Immature natural killer cell (primary cell): ENCODE results near the gene HEATR1. TPM values are rescaled to one million over a fixed set of nuclear protein-coding genes. Genes with fewer than 3 reads are reported as not detected.

Experiments used
- DNase-seq, 3 donors: peaks; one replicate each; pipeline ENCODE4 v3.0.0; 2022; ENCODE audit warnings: mixed read lengths in 1 of 3
- H3K27ac Mint-ChIP-seq, 6 donors: one replicate each; pipeline ENCODE4 v1.8.0; 2020; ENCODE audit warnings: mixed read lengths in 6 of 6, mild to moderate bottlenecking in 5 of 6, inconsistent platforms in 4 of 6, moderate library complexity in 3 of 6
- H3K27me3 Mint-ChIP-seq, 3 donors: one replicate each; pipeline ENCODE4 v1.8.0; 2020 to 2021; ENCODE audit warnings: low read depth in 3 of 3, mild to moderate bottlenecking in 3 of 3, mixed read lengths in 3 of 3, moderate library complexity in 3 of 3, inconsistent platforms in 1 of 3
- H3K36me3 Mint-ChIP-seq, 3 donors: one replicate each; pipeline ENCODE4 v1.8.0; 2020; ENCODE audit warnings: mixed read lengths in 3 of 3, inconsistent platforms in 2 of 3, mild to moderate bottlenecking in 2 of 3
- H3K4me1 Mint-ChIP-seq, 2 donors: one replicate each; pipeline ENCODE4 v1.8.0; 2020; ENCODE audit warnings: inconsistent platforms in 2 of 2, mild to moderate bottlenecking in 2 of 2, mixed read lengths in 2 of 2, moderate library complexity in 1 of 2
- H3K4me3 Mint-ChIP-seq, 5 donors: one replicate each; pipeline ENCODE4 v1.8.0; 2020; ENCODE audit warnings: mild to moderate bottlenecking in 5 of 5, mixed read lengths in 5 of 5, inconsistent platforms in 3 of 5, moderate library complexity in 3 of 5
- H3K9me3 Mint-ChIP-seq, 6 donors: one replicate each; pipeline ENCODE4 v1.8.0; 2020; ENCODE audit warnings: mild to moderate bottlenecking in 6 of 6, mixed read lengths in 6 of 6, inconsistent platforms in 4 of 6, moderate library complexity in 3 of 6
- polyA plus RNA-seq, 3 donors: library from polyadenylated mRNA; unstranded; fragments of 300-500 nt; fragmentation: Illumina TruSeq; gene quantifications; one replicate each; pipeline ENCODE4 v1.2.3, GENCODE V29; 2021

The HEATR1 gene
- polyA plus RNA-seq, 3 donors from 2014 or later, result 3.8 to 11.6 (median 4.6) TPM

DNA sequence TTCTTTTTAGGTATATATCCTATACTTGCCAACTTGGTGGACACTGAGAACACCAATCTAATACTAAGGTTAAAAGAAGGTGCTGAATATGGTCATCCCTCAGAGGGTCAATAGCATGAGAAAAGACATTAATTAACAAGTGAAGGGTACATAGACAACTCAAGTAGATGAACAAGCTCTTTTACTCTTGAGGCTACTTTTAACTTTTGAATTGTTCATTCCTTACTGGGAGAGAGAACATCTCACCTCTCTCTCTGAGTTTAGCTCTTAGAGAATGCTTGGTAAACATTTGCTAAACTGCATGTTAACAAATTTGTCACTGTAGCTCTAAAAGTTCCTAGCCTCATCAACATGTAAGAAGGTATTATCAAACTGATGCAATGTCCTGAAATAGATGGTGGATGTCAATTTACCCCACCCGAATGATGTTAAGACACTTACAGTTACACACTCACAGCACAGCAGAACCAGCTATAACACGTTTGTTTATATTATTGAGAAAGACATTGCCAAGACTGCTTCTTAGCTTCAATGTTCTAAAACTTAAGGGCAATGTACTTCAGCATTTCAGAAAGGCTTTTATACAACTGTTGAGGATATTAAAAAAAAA lies 35.9 kb downstream of the HEATR1 start:
- peaks cover 52 to 73% (median 55%) of the 10 kb centered on the region in 3 donors for H3K36me3 Mint-ChIP-seq
- H3K4me3 Mint-ChIP-seq, result no peak overlapping the region
- no peak overlapping the region for H3K27ac Mint-ChIP-seq
- DNase-seq, result no peak
- H3K9me3 Mint-ChIP-seq, result no peaks in the 10 kb centered on the region
- H3K27me3 Mint-ChIP-seq, result peaks cover 0 to 4% (median 0%) of the 10 kb centered on the region in 3 donors
- peaks cover 0 to 12% of the 10 kb centered on the region in 2 donors for H3K4me1 Mint-ChIP-seq

DNA sequence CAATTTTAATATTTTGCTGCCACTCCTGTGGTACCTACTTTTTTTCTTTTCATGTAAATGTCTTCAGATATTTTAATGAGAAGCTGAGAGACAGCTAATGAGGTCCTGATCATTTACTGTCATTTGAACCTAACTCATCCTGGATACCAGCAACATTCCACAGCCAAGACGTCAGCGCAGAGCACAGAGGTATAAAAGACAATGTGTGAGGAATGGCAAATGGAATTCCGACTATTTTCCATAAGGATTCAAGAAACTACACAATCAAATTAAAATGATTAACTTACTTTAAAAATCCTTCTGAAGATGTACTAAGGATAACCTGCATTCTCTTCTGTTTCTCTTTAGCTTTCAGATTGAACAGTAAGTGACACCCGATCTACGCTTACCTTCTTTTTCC lies 38.8 kb downstream of the HEATR1 start:
- Mint-ChIP-seq H3K9me3 (no peaks in the 10 kb centered on the region), H3K27me3 (peaks cover 0 to 4% (median 0%) of the 10 kb centered on the region in 3 donors), H3K4me1 (peaks cover 0 to 12% of the 10 kb centered on the region in 2 donors), H3K27ac (no peak overlapping the region), H3K36me3 (peaks cover 43 to 77% (median 55%) of the 10 kb centered on the region in 3 donors), H3K4me3 (no peak overlapping the region)
- DNase-seq, result no peak

DNA sequence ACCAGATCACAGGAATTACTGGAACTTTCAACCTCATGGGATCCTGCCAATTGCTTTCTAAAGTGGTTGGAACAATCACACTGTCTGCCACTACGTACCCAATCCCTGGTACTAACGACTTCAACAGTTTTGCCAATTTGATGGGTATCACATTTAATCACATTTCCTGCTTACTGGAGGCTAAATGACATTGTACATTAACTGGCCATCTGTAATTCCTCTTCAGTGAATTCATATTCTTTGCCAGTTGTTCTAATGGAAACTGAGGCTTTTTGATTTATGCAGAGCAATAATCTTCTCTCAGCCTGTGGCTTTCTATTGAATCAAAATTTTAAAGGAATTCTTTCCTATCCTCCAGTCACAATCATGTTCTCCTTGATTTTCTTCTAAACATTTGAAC lies 42.3 kb downstream of the HEATR1 start:
- peaks cover 0 to 12% of the 10 kb centered on the region in 2 donors for H3K4me1 Mint-ChIP-seq

DNA sequence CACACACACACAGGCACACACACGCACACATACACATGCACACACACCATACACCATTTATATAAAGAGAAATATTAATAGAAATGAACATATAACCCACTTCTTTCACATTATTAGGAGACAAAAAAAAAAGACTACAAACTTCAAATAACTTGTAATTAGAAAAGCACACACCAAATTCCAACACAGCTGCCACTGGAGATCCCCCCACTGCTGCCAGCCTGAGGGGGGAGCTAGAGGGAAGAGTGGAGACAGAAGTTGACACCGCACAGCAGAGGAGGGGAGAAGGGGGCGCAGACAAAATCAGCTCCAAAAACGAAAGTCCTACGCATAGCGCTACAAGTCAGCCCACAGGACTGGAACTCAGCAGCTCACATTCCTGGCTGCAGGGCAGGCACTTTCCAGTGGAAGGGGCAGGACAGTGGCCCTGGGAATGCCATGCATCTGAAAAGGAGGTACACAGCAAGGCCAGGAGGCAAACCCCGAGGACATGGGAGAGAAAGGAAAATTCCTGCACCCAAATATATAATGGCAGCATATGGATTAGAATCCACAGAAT lies 44.0 kb downstream of the HEATR1 start:
- DNase-seq, result no peak
- peaks cover 43 to 81% (median 49%) of the 10 kb centered on the region in 3 donors for H3K36me3 Mint-ChIP-seq
- peaks cover 0 to 4% (median 0%) of the 10 kb centered on the region in 3 donors for H3K27me3 Mint-ChIP-seq
- H3K27ac Mint-ChIP-seq, result no peak overlapping the region
- H3K4me3 Mint-ChIP-seq, result no peak overlapping the region
- H3K4me1 Mint-ChIP-seq, result peaks cover 0 to 8% of the 10 kb centered on the region in 2 donors
- no peaks in the 10 kb centered on the region for H3K9me3 Mint-ChIP-seq

More for the DNA sequence above, 42.3 kb downstream of the HEATR1 start:
- no peak overlapping the region for H3K27ac Mint-ChIP-seq
- no peak for DNase-seq
- no peaks in the 10 kb centered on the region for H3K9me3 Mint-ChIP-seq
- H3K4me3 Mint-ChIP-seq, result no peak overlapping the region
- H3K36me3 Mint-ChIP-seq, result peaks cover 38 to 80% (median 49%) of the 10 kb centered on the region in 3 donors
- peaks cover 0 to 4% (median 0%) of the 10 kb centered on the region in 3 donors for H3K27me3 Mint-ChIP-seq

DNA sequence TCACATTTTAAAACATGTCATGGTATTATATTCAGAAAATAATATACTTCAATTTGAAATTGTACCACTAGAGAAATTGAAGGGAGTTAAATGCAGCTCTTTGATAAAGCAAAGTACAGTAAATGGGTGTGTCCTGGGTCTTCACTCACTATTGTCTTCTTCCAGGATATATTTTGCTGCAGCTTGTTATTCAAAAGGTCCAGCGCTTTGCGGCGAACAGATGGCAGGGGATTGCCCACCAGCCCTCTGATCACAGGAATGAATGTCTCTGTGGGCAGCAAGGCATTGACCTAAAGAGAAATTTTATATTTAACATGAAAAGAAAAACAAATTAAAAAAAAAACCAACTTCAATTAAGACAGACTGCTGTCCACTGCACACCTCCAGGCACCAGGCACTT lies 45.5 kb downstream of the HEATR1 start:
- Mint-ChIP-seq H3K9me3 (no peaks in the 10 kb centered on the region), H3K36me3 (peaks cover 39 to 78% (median 41%) of the 10 kb centered on the region in 3 donors), H3K27ac (no peak overlapping the region), H3K27me3 (no peaks in the 10 kb centered on the region), H3K4me1 (no peaks in the 10 kb centered on the region), H3K4me3 (no peak overlapping the region)
- no peak for DNase-seq

DNA sequence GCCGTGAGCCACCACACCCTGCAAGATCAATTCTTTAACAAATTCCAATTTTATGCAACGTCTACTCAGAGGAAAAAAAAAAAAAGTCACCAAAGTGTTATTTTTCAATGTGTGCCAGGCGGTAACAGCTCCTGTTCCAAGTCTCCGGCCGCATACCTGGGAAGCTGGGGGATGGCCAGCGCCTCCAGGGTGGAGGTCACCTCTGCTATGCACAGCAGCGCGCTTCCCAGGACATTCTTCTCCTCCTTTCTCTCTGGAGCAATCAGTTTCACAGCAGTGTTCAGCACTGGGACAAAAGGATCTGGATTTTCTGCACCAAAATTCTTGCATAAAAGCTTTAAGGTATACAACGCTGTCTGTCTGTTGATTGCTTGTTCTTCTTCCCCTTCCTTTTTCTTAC lies 46.2 kb downstream of the HEATR1 start:
- H3K36me3 Mint-ChIP-seq, result peaks cover 35 to 77% (median 38%) of the 10 kb centered on the region in 3 donors
- no peak overlapping the region for H3K27ac Mint-ChIP-seq
- H3K4me1 Mint-ChIP-seq, result no peaks in the 10 kb centered on the region
- H3K9me3 Mint-ChIP-seq, result no peaks in the 10 kb centered on the region
- no peak for DNase-seq
- H3K27me3 Mint-ChIP-seq, result no peaks in the 10 kb centered on the region
- H3K4me3 Mint-ChIP-seq, result no peak overlapping the region

DNA sequence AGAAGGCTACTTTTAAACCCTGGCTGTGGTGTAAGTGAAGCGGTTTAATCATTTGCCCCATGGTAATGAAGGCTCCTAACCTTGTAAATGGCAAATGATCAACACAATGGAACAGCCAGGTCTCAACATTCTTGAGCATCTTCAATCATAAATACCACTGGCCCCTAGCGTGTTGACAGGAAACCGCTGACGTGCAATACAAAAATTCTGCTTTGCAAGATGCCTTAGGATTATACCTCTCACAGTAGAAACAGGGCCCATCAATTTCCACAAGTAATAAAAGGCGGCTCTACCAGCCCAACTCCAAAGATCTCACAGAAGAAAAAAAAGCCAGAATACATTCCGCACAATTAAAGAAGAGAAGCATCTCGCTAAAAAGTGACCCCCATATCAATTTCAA lies 47.7 kb downstream of the HEATR1 start:
- no peaks in the 10 kb centered on the region for H3K27me3 Mint-ChIP-seq
- no peak overlapping the region for H3K4me3 Mint-ChIP-seq
- peak overlapping the region in 1 of 6 donors; percentile 46 for H3K27ac Mint-ChIP-seq
- no peaks in the 10 kb centered on the region for H3K4me1 Mint-ChIP-seq
- peaks cover 36 to 77% (median 40%) of the 10 kb centered on the region in 3 donors for H3K36me3 Mint-ChIP-seq
- H3K9me3 Mint-ChIP-seq, result no peaks in the 10 kb centered on the region
- DNase-seq, result no peak

DNA sequence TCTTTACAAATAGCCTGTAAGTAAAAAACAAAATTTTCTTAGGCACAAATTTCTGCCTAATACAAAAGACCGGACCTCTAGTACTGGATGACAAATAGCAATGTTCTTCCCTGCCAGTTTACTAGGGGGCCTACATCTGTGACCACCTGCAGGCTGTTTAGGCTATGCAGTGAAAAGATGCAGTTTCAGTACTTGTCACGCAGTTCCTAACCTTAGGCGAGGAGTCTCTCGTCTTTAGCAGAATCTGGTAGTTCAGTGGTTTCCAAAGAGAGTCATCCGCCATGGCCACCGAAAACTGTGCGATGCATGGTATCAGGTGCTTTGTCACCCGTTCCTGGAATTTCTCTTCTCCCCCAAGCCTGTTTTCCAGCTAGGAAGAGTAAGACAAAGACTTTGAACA lies 50.9 kb downstream of the HEATR1 start:
- Mint-ChIP-seq H3K4me1 (no peaks in the 10 kb centered on the region), H3K36me3 (peaks cover 39 to 81% (median 54%) of the 10 kb centered on the region in 3 donors), H3K27ac (no peak overlapping the region), H3K9me3 (no peaks in the 10 kb centered on the region), H3K27me3 (no peaks in the 10 kb centered on the region), H3K4me3 (no peak overlapping the region)
- DNase-seq, result no peak

DNA sequence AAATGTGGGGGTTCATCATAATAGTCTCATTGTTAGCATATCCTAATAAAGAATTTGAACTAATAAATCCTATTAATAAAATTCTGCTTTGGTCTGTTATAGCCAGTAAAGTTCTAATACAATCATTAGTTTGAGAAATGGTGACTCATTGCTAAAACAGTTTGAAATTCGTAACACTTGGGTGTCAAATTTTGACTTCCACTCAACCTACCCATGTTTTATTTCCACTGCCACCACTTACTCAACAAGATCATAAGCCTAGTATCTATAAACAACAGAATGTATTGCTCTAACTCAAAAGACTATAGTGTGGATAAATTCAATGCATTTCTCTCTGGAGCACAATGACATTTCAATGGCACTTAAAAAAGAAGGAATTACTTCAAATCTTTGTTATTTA lies 51.4 kb downstream of the HEATR1 start:
- no peaks in the 10 kb centered on the region for H3K4me1 Mint-ChIP-seq
- peaks cover 39 to 81% (median 58%) of the 10 kb centered on the region in 3 donors for H3K36me3 Mint-ChIP-seq
- no peaks in the 10 kb centered on the region for H3K9me3 Mint-ChIP-seq
- H3K27ac Mint-ChIP-seq, result no peak overlapping the region
- H3K4me3 Mint-ChIP-seq, result no peak overlapping the region
- no peak for DNase-seq
- H3K27me3 Mint-ChIP-seq, result no peaks in the 10 kb centered on the region

DNA sequence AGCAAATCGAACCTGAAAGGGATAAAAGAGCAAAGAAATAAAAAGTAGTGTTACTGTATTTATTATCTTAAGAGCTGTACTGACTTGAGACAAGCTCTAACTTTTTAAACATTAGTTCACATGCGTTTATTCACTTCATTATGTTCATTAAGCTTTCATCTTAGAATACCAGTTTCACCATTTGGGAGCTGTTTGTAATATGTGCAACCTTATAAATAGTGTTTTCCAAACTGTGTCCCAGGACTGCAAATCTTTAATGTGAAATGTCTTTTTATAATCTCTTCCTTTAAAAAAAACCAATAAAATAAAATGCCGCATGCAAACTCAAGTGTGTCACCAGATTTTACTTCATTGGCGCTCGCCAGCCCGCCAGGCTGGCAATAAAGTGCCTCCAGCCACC lies 52.2 kb downstream of the HEATR1 start:
- Mint-ChIP-seq H3K27ac (peak overlapping the region in 2 of 6 donors; percentile 65 to 66), H3K27me3 (no peaks in the 10 kb centered on the region), H3K36me3 (peaks cover 43 to 84% (median 62%) of the 10 kb centered on the region in 3 donors), H3K4me1 (no peaks in the 10 kb centered on the region), H3K9me3 (no peaks in the 10 kb centered on the region), H3K4me3 (no peak overlapping the region)
- DNase-seq, result no peak

DNA sequence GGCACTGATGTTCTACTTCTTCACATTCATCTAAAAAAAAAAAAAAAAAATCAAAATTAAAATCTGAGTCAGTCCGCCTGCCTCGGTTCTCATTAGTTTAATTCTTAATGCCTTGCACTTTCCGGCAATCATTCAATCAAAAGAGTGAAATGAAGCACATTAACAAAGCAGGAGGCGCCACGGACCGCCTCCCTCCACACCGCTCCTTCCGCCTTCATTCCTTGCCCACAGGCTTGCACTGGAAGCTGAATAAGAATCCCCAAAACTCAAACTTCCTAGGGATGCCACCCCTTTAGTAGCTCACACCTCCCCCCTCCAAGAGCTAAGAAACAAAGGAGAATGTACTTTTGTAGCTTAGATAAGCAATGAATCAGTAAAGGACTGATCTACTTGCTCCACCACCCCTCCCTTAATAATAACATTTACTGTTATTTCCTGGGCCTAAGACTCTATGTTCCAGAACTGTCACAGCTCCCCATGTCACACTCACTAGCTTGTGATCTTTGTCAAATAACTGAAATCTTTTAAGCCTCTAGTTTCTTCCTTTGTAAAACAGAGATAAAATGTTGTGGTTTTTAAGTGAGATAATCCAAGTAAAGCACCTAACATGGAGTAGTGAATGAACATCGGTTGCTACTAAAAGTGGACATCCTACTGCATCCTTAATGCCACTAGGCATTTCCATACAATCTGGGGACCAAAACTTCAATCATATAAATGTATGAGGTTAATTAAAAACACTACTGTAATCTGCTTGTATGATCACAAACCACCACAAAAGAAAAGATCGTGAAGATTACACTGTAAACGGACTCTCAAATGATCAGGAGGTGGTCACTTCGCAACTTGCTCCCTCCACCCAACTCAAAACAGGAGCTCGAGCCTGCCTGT lies 53.1 kb downstream of the HEATR1 start:
- DNase-seq, result no peak
- H3K27me3 Mint-ChIP-seq, result no peaks in the 10 kb centered on the region
- H3K36me3 Mint-ChIP-seq, result peaks cover 41 to 84% (median 59%) of the 10 kb centered on the region in 3 donors
- no peak overlapping the region for H3K4me3 Mint-ChIP-seq
- peaks cover 4% of the 10 kb centered on the region in 2 donors for H3K4me1 Mint-ChIP-seq
- peak overlapping the region in 4 of 6 donors; percentile 2 to 82 (median 70) for H3K27ac Mint-ChIP-seq
- no peaks in the 10 kb centered on the region for H3K9me3 Mint-ChIP-seq

DNA sequence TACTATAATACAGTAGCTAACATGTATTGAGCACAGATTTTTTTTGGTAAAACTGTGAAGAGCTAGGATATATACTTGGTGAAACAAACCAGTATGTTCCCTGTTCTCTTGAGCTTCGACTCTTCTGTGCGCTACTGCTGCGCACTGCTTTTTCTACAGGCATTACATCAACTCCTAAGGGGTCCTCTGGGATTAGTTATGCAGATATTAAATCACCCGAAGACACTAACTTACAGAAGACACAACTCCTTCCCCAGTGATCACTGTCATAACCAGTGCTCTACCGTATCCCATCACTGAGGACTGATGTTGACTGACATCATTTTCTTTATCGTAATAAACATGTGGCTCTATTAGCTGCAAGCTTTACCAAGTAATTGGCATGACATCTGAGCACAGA lies 55.9 kb downstream of the HEATR1 start:
- Mint-ChIP-seq H3K4me3 (no peak overlapping the region), H3K4me1 (peaks cover 12 to 24% of the 10 kb centered on the region in 2 donors), H3K36me3 (peaks cover 44 to 84% (median 60%) of the 10 kb centered on the region in 3 donors), H3K9me3 (no peaks in the 10 kb centered on the region), H3K27ac (no peak overlapping the region), H3K27me3 (peaks cover 0 to 4% (median 0%) of the 10 kb centered on the region in 3 donors)
- no peak for DNase-seq

DNA sequence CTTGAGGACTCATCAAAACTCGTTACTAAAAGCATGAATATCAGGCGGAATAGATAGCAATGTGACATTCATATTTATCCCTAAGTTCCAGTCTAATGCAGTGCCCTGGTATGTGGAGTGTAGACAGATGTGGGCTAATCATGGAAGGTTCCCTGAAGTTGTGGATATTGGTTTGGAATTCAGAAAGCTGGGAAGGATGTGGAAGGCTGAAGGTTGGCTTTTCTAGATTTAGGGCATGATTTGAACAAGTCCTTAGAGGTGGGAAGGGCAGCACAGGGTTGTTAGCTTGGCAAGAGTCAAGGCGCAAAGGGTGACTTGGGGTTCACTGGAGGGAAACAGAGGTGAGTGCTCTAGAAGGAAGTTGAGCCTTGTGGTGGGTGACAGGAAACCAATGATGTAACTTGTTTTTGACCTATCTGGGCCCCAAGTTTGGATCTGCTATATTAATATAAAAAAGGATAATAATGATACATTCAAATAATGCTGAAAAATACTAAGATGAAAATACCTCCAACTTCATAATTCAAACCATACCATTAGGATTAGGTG lies 58.6 kb downstream of the HEATR1 start:
- DNase-seq, result no peak
- H3K4me1 Mint-ChIP-seq, result peaks cover 12 to 24% of the 10 kb centered on the region in 2 donors

More for the DNA sequence above, 58.6 kb downstream of the HEATR1 start:
- Mint-ChIP-seq H3K4me3 (no peak overlapping the region), H3K27me3 (peaks cover 0 to 4% (median 0%) of the 10 kb centered on the region in 3 donors), H3K27ac (peak overlapping the region; percentile 6 to 89 (median 46)), H3K36me3 (peaks cover 36 to 80% (median 54%) of the 10 kb centered on the region in 3 donors), H3K9me3 (no peaks in the 10 kb centered on the region)
